ENCODE measurements around the gene PXDN.

DNA sequence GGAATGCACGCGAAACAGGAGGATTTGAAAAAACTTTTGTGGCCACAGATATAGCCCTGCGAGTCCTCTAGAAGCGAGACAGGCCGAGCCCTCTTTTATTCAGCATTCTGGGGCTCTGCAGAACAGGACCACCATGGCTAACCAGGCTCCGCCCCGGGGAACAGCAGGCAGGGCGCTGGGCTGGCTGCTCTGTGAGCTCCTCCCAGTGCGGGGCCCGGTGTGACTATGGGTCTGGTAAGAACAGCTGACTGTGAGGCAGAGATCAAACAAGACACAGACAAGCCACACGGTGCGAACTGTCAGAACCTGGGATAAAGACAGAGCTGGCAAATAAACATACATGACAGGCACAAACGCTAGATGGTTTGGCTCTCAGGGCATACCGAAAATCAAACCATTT is 15.5 kb downstream of the PXDN start:
- no peak for TF ChIP-seq GATA2 (IDR thresholded peaks at IDR 0.05; ENCODE audit: low read depth, low read length)
- TF ChIP-seq GATA3 (IDR thresholded peaks at IDR 0.05; ENCODE audit: low read depth, low read length), result no peak
